Measurements from ENCODE around the gene SLC2A1.

DNA sequence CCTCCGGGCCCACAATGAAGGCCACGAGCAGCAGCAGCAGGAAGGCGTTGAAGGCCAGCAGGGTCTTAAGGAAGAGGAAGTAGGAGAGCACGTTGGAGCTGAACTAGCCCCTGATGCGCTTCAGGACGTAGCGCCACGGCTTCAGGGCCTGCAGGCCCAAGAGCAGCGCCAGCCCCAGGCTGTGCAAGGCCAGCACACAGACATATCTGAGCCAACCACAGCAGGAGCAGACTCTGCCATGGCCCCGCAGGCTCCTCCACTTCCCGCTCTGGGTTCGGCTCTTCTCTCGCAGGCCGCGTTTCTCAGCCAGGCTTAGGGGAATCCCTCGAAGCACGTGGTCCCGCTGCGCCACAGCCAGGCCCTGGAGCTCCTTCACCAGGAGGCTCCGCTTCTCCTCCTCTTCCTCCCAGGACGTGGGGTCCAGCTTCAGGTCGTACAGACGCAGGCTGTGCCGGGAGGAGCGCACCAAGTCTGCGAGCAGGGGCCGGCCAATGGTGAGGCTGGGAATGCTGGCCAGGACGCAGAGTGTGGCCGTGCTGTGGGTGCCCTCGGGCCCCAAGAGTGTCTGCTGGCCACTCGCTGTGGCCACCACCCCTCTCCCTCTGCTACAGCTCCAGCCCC lies 70.5 kb downstream of the SLC2A1 start:
- TF ChIP-seq, protein P1, sequence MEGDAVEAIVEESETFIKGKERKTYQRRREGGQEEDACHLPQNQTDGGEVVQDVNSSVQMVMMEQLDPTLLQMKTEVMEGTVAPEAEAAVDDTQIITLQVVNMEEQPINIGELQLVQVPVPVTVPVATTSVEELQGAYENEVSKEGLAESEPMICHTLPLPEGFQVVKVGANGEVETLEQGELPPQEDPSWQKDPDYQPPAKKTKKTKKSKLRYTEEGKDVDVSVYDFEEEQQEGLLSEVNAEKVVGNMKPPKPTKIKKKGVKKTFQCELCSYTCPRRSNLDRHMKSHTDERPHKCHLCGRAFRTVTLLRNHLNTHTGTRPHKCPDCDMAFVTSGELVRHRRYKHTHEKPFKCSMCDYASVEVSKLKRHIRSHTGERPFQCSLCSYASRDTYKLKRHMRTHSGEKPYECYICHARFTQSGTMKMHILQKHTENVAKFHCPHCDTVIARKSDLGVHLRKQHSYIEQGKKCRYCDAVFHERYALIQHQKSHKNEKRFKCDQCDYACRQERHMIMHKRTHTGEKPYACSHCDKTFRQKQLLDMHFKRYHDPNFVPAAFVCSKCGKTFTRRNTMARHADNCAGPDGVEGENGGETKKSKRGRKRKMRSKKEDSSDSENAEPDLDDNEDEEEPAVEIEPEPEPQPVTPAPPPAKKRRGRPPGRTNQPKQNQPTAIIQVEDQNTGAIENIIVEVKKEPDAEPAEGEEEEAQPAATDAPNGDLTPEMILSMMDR (IDR thresholded peaks at IDR 0.05): no peak
- no peak for TF ChIP-seq POLR2A (IDR thresholded peaks at IDR 0.05)
